ENCODE measurements around the gene NUCB1. TPM values are rescaled to one million over a fixed set of nuclear protein-coding genes. Genes with fewer than 3 reads are reported as not detected.
A peak's percentile ranks its signal among the peaks of the same experiment; 100 is the strongest.

NUCB1 gene
- total and polyA plus RNA-seq, 8 donors: 68.9 to 503 (median 123) TPM

DNA sequence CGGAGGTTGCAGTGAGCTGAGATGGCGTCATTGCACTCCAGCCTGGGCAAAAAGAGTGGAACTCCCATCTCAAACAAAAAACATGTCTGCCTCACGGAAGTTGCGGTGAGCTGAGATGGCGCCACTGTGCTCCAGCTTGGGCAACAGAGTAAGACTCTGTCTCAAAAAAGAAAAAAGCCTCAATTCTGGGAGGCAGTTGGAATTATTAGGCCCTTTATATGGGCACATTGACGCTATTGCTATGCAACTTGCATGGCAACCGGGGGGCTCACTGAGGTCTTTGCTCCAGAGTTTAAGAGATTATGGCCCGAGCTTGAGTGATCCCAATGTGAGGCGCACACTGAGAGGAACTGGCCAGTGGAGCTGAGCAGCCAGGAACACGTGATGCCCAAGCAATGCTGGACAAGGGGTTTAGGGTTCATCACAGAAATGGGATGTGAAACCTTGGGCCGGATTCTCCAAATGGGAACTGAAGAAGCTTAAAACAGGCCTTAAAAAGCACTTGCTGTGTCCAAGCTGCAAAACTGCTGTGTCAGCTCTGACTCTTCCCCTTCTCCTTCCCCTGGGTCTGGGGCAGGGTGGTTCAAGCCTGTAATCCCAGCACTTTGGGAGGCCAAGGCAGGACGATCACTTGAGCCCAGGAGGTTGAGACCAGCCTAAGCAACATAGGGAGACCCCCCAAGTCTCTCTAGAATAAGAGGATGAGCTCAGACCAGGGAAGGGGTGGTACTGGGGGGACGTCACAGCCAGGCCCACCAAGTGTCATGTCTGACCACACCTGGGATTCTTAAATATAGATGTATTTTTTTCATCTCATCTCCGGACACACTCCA is 67.5 kb downstream of the NUCB1 start:
- Histone ChIP-seq H3K27me3 (no peaks in the 10 kb centered on the region), H3K4me1 (peaks cover 33 to 77% (median 56%) of the 10 kb centered on the region in 4 donors), H3K27ac (peak overlapping the region; percentile 5 to 97 (median 94)), H3K36me3 (peaks cover 31 to 64% (median 61%) of the 10 kb centered on the region in 4 donors), H3K9me3 (no peaks in the 10 kb centered on the region), H3K4me3 (peak overlapping the region; percentile 77 to 98 (median 90))
- TF ChIP-seq, protein P1, sequence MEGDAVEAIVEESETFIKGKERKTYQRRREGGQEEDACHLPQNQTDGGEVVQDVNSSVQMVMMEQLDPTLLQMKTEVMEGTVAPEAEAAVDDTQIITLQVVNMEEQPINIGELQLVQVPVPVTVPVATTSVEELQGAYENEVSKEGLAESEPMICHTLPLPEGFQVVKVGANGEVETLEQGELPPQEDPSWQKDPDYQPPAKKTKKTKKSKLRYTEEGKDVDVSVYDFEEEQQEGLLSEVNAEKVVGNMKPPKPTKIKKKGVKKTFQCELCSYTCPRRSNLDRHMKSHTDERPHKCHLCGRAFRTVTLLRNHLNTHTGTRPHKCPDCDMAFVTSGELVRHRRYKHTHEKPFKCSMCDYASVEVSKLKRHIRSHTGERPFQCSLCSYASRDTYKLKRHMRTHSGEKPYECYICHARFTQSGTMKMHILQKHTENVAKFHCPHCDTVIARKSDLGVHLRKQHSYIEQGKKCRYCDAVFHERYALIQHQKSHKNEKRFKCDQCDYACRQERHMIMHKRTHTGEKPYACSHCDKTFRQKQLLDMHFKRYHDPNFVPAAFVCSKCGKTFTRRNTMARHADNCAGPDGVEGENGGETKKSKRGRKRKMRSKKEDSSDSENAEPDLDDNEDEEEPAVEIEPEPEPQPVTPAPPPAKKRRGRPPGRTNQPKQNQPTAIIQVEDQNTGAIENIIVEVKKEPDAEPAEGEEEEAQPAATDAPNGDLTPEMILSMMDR (IDR thresholded peaks at IDR 0.05): no peak
- peak in 2 of 3 donors; percentile 36 to 51 for TF ChIP-seq POLR2AphosphoS5 (IDR thresholded peaks at IDR 0.05)
- intact Hi-C loops (cut with DNase I; ENCODE audit: low total_unique reads): no loop called here
- peak in 1 of 2 donors; percentile 67 for DNase-seq
- 73 to 77% (median 76%) methylated on average over 14 of the region's 14 CpGs for WGBS, 5 donors

DNA sequence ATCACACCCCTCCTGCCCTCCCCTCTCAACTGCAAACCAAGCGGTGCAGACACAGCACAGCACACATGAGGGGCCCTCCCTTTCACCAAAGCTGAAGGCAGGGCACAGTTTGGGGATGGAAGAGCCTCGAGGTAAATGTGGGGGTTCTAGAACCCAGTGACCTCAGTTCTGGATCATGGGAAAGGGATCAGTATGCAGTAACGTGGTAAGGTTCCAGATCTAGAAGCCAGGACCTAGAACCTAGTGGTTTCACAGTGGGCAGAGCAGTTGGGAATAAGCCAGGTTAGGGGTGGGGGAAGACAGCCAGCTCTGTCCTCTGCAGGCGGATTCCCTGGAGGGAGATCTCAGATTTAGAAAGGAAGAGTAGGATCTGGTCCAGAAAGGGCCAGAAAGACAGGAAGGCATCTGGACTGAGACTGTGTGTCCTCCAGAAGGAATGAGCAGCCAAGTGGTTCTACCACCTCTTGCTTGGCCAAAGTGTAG is 68.1 kb downstream of the NUCB1 start:
- Histone ChIP-seq H3K27me3 (no peaks in the 10 kb centered on the region), H3K27ac (peak overlapping the region; percentile 11 to 97 (median 94)), H3K4me1 (peaks cover 30 to 70% (median 50%) of the 10 kb centered on the region in 4 donors), H3K36me3 (peaks cover 35 to 71% (median 68%) of the 10 kb centered on the region in 4 donors), H3K4me3 (no peak overlapping the region), H3K9me3 (no peaks in the 10 kb centered on the region)
- WGBS, 5 donors: 53 to 61% (median 59%) methylated on average over 4 of the region's 4 CpGs
- DNase-seq: peak in 1 of 2 donors; percentile 35
- intact Hi-C loops (cut with DNase I; ENCODE audit: low total_unique reads): no loop called here
- no peak for TF ChIP-seq POLR2A (IDR thresholded peaks at IDR 0.05)
- TF ChIP-seq, protein P1 (IDR thresholded peaks at IDR 0.05): no peak
- peak in 1 of 3 donors; percentile 16 for TF ChIP-seq POLR2AphosphoS5 (IDR thresholded peaks at IDR 0.05)
- no peak for TF ChIP-seq EP300 (IDR thresholded peaks at IDR 0.05)

DNA sequence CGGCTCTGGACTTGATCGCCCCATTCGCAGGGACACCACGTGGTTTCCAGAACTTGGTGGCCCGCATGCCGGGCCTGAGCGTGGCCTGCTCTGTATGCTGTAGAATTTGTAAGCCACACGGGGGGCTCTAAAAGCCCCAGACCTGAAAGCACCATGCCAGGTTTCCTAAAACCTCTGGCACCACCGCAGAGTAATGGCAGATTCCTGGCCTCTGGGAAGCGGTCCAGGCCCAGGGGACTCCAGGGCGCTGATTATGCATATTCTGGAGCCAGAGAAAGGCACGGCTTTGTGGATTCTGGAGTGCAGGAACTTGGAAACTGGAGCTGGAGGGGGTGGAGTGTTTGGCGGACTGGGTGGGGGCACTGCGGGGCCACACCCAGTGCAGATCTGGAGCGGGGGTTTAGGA is 68.7 kb downstream of the NUCB1 start:
- Histone ChIP-seq H3K9me3 (no peaks in the 10 kb centered on the region), H3K27ac (peak overlapping the region in 4 of 5 donors; percentile 93 to 97 (median 96)), H3K36me3 (peaks cover 38 to 77% (median 74%) of the 10 kb centered on the region in 4 donors), H3K4me1 (peaks cover 24 to 64% (median 44%) of the 10 kb centered on the region in 4 donors), H3K4me3 (no peak overlapping the region), H3K27me3 (no peaks in the 10 kb centered on the region)
- 67 to 82% (median 71%) methylated on average over 15 of the region's 15 CpGs for WGBS, 5 donors
- no peak for DNase-seq
- intact Hi-C loops (cut with DNase I; ENCODE audit: low total_unique reads): no loop called here
- TF ChIP-seq EP300 (IDR thresholded peaks at IDR 0.05): no peak
- TF ChIP-seq POLR2A (IDR thresholded peaks at IDR 0.05): peak in 1 of 4 donors; percentile 20
- TF ChIP-seq, protein P1 (IDR thresholded peaks at IDR 0.05): no peak
- TF ChIP-seq POLR2AphosphoS5 (IDR thresholded peaks at IDR 0.05): no peak

DNA sequence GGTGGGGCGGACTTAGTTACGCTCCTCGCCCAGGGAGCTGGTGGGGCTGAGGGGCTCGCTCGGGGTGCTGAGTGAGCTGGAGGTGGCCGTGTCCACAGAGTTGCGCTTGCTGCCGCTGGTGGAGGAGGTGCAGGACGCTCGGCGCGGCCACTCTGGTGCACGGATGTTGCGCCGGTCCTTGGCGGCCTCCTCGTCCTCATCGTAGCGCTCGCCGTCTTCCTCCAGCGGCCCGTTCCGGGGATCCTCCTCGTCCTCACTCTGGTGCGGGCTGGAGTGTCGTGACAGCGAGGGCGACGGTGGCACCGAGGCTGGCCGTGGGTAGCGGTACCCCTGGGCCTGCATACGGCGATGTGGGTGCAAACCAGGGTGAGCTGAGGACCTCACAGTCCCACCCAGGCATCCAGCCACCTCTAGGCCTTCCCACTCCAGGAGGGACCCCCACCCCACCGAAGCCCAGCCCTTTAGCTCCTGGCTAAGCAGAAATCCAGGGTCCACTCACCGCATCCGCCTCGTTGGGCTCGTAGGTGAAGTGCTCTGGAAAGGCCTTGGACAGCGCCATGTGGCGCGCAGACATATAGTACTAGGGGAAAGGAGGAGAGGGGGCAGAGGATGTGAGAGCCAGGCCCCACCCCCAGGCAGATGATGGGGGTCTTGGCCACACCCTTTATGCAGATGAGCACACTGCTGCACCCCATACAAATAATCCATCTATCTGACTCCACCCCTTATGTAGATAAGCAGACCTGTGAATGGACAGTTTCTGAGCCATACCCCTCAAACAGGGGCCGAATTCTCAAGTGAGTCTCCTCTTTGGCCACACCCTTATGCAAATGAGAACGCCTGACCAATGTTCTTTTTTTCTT is 69.4 kb downstream of the NUCB1 start:
- Histone ChIP-seq H3K27me3 (no peaks in the 10 kb centered on the region), H3K4me3 (no peak overlapping the region), H3K27ac (peak overlapping the region in 3 of 5 donors; percentile 93 to 97 (median 97)), H3K4me1 (peaks cover 17 to 57% (median 37%) of the 10 kb centered on the region in 4 donors), H3K36me3 (peaks cover 44 to 84% (median 81%) of the 10 kb centered on the region in 4 donors), H3K9me3 (no peaks in the 10 kb centered on the region)
- TF ChIP-seq POLR2AphosphoS5 (IDR thresholded peaks at IDR 0.05): peak in 1 of 3 donors; percentile 29
- TF ChIP-seq POLR2A (IDR thresholded peaks at IDR 0.05): no peak
- intact Hi-C loops (cut with DNase I; ENCODE audit: low total_unique reads): no loop called here
- 89 to 95% (median 93%) methylated on average over 42 to 45 of the region's 45 CpGs for WGBS, 5 donors
- DNase-seq: no peak

All from stomach (tissue), 9 donors.